ENCODE results near the gene LMOD2. TPM values are rescaled to one million over a fixed set of nuclear protein-coding genes. Genes with fewer than 3 reads are reported as not detected.

The LMOD2 gene
- total RNA-seq, 2 donors from 2014 or later: not detected

- ATAC-seq (ENCODE audit: insufficient number of reproducible peaks, low FRiP score, low read depth) (no peak), DNase-seq (ENCODE audit: low spot score) (no peak)
- no peak for TF ChIP-seq CTCF (IDR thresholded peaks at IDR 0.05)
- Histone ChIP-seq H3K9me3 (no peaks in the 10 kb centered on the region), H3K36me3 (no peaks in the 10 kb centered on the region), H3K27me3 (replicated peaks; ENCODE audit: insufficient read depth) (no peaks in the 10 kb centered on the region), H3K4me1 (ENCODE audit: control insufficient read depth in 1 of 2, low read depth in 2 of 2) (no peaks in the 10 kb centered on the region), H3K27ac (no peak overlapping the region), H3K4me3 (no peak overlapping the region)
These were observed 30.4 kb upstream of the LMOD2 start for GRCh38 chr7:123625254-123625653.

GRCh38 chr7:123627851-123628250, 27.8 kb upstream of the LMOD2 start:
- no peak for TF ChIP-seq CTCF (IDR thresholded peaks at IDR 0.05)
- Histone ChIP-seq H3K27me3 (replicated peaks; ENCODE audit: insufficient read depth) (no peaks in the 10 kb centered on the region), H3K9me3 (no peaks in the 10 kb centered on the region), H3K4me3 (no peak overlapping the region), H3K36me3 (no peaks in the 10 kb centered on the region), H3K27ac (no peak overlapping the region), H3K4me1 (ENCODE audit: control insufficient read depth in 1 of 2, low read depth in 2 of 2) (no peaks in the 10 kb centered on the region)
- ATAC-seq (ENCODE audit: insufficient number of reproducible peaks, low FRiP score, low read depth): no peak
- DNase-seq (ENCODE audit: low spot score): no peak

- DNase-seq (ENCODE audit: low spot score) (no peak), ATAC-seq (ENCODE audit: insufficient number of reproducible peaks, low FRiP score, low read depth) (no peak)
- H3K4me1 ChIP-seq (ENCODE audit: control insufficient read depth in 1 of 2, low read depth in 2 of 2): no peaks in the 10 kb centered on the region
- no peak overlapping the region for H3K4me3 ChIP-seq
- H3K36me3 ChIP-seq: no peaks in the 10 kb centered on the region
- H3K9me3 ChIP-seq: no peaks in the 10 kb centered on the region
- no peak overlapping the region for H3K27ac ChIP-seq
- TF ChIP-seq CTCF (IDR thresholded peaks at IDR 0.05): no peak
- no peaks in the 10 kb centered on the region for H3K27me3 ChIP-seq (replicated peaks; ENCODE audit: insufficient read depth)
These were observed 26.8 kb upstream of the LMOD2 start for GRCh38 chr7:123628829-123629228.

GRCh38 chr7:123629281-123629680, 26.4 kb upstream of the LMOD2 start:
- ATAC-seq (ENCODE audit: insufficient number of reproducible peaks, low FRiP score, low read depth): no peak

GRCh38 chr7:123632808-123633207, 22.9 kb upstream of the LMOD2 start:
- no peaks in the 10 kb centered on the region for H3K9me3 ChIP-seq
- TF ChIP-seq CTCF (IDR thresholded peaks at IDR 0.05): no peak
- H3K4me1 ChIP-seq (ENCODE audit: control insufficient read depth in 1 of 2, low read depth in 2 of 2): no peaks in the 10 kb centered on the region
- no peaks in the 10 kb centered on the region for H3K36me3 ChIP-seq
- H3K27ac ChIP-seq: no peak overlapping the region
- DNase-seq (ENCODE audit: low spot score): no peak
- H3K27me3 ChIP-seq (replicated peaks; ENCODE audit: insufficient read depth): no peaks in the 10 kb centered on the region
- no peak overlapping the region for H3K4me3 ChIP-seq
- ATAC-seq (ENCODE audit: insufficient number of reproducible peaks, low FRiP score, low read depth): no peak

More at GRCh38 chr7:123629281-123629680, 26.4 kb upstream of the LMOD2 start:
- no peaks in the 10 kb centered on the region for H3K9me3 ChIP-seq
- no peak overlapping the region for H3K27ac ChIP-seq
- no peaks in the 10 kb centered on the region for H3K27me3 ChIP-seq (replicated peaks; ENCODE audit: insufficient read depth)
- no peaks in the 10 kb centered on the region for H3K36me3 ChIP-seq
- no peak for DNase-seq (ENCODE audit: low spot score)
- H3K4me3 ChIP-seq: no peak overlapping the region
- no peak for TF ChIP-seq CTCF (IDR thresholded peaks at IDR 0.05)
- no peaks in the 10 kb centered on the region for H3K4me1 ChIP-seq (ENCODE audit: control insufficient read depth in 1 of 2, low read depth in 2 of 2)
